ENCODE measurements around the gene GLCE. TPM values are rescaled to one million over a fixed set of nuclear protein-coding genes. Genes with fewer than 3 reads are reported as not detected.

The GLCE gene
- total RNA-seq, 1 experiment from 2014 or later = 22.8 TPM

DNA sequence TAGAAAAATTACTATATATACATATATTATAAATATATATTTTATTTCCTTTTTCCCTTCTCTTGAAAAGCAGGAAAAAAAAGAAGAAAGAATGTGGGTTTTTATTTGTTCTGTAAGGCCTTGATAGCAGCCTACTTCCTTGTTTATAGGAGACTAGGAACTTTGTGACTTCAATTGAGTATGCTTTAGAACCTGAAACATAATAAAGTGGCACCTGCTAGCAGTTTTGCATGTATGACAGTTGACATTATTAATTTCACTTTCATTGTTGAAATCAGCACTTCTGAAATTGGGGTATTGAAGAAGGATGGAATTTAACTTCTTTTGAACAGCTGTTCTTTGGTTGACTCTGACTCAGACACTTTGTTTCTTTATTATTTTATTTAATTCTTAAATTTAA, 56.9 kb downstream of the GLCE start:
- ChIA-PET CTCF (no interaction called here), POLR2A (interaction anchor here (0.7 kb wide), 1 partner anchor 278 kb away, joined by 9 read pairs; no protein-coding TSS in a partner anchor)
- Histone ChIP-seq H3K27me3 (ENCODE audit: control insufficient read depth, insufficient read depth, low read length) (no peaks in the 10 kb centered on the region), H3K4me3 (ENCODE audit: low read depth in 2 of 2, low read length in 2 of 2) (no peak overlapping the region), H3K9me3 (ENCODE audit: control insufficient read depth, insufficient read depth, low read depth, low read length) (no peaks in the 10 kb centered on the region), H3K4me1 (ENCODE audit: control insufficient read depth, insufficient read depth, low read length) (no peaks in the 10 kb centered on the region), H3K36me3 (ENCODE audit: control insufficient read depth, insufficient read depth, low read length) (no peaks in the 10 kb centered on the region), H3K27ac (ENCODE audit: low read length) (no peak overlapping the region)
- in situ Hi-C loops (cut with HindIII; ENCODE audit: low pct_unique_long_range_greater_than_20kb, low sequenced_read_pairs) = no loop called here
- no peak for ATAC-seq
- intact Hi-C loops (cut with micrococcal nuclease; ENCODE audit: unreplicated experiment) = no loop called here
- no TSS peak for BruUV-seq (replicated peaks)
- no peak for DNase-seq (ENCODE audit: low read depth, low spot score)
- TF ChIP-seq, protein P1, sequence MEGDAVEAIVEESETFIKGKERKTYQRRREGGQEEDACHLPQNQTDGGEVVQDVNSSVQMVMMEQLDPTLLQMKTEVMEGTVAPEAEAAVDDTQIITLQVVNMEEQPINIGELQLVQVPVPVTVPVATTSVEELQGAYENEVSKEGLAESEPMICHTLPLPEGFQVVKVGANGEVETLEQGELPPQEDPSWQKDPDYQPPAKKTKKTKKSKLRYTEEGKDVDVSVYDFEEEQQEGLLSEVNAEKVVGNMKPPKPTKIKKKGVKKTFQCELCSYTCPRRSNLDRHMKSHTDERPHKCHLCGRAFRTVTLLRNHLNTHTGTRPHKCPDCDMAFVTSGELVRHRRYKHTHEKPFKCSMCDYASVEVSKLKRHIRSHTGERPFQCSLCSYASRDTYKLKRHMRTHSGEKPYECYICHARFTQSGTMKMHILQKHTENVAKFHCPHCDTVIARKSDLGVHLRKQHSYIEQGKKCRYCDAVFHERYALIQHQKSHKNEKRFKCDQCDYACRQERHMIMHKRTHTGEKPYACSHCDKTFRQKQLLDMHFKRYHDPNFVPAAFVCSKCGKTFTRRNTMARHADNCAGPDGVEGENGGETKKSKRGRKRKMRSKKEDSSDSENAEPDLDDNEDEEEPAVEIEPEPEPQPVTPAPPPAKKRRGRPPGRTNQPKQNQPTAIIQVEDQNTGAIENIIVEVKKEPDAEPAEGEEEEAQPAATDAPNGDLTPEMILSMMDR (IDR thresholded peaks at IDR 0.05) = no peak
- TF ChIP-seq TCF7L2 (IDR thresholded peaks at IDR 0.05; ENCODE audit: low read depth, low read length) (no peak), SIN3A (IDR thresholded peaks at IDR 0.05; ENCODE audit: borderline replicate concordance, insufficient read depth, low read depth, low read length) (no peak), POLR2AphosphoS5 (IDR thresholded peaks at IDR 0.05; ENCODE audit: low read depth, low read length) (no peak)
- TF ChIP-seq, protein P2, sequence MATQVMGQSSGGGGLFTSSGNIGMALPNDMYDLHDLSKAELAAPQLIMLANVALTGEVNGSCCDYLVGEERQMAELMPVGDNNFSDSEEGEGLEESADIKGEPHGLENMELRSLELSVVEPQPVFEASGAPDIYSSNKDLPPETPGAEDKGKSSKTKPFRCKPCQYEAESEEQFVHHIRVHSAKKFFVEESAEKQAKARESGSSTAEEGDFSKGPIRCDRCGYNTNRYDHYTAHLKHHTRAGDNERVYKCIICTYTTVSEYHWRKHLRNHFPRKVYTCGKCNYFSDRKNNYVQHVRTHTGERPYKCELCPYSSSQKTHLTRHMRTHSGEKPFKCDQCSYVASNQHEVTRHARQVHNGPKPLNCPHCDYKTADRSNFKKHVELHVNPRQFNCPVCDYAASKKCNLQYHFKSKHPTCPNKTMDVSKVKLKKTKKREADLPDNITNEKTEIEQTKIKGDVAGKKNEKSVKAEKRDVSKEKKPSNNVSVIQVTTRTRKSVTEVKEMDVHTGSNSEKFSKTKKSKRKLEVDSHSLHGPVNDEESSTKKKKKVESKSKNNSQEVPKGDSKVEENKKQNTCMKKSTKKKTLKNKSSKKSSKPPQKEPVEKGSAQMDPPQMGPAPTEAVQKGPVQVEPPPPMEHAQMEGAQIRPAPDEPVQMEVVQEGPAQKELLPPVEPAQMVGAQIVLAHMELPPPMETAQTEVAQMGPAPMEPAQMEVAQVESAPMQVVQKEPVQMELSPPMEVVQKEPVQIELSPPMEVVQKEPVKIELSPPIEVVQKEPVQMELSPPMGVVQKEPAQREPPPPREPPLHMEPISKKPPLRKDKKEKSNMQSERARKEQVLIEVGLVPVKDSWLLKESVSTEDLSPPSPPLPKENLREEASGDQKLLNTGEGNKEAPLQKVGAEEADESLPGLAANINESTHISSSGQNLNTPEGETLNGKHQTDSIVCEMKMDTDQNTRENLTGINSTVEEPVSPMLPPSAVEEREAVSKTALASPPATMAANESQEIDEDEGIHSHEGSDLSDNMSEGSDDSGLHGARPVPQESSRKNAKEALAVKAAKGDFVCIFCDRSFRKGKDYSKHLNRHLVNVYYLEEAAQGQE (IDR thresholded peaks at IDR 0.05; ENCODE audit: insufficient read depth in 1 of 2, low read depth in 2 of 2, low read length in 1 of 2) = no peak

DNA sequence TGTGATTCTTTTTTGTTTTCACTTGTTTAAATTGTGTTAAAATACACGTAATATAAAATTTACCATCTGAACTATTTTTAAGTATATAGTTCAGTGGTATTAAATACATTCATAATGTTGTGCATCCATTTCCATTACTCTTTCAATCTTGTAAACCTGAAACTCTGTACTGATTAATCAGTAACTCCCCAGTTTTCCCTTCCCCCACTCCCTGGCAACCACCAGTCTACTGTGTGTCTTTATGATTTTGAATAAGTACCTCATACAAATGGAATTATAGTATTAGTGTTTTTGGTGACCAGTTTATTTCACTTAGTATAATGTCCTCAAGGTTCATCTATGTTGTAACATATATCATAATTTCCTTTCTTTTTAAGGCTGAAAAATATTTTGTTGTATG, 59.3 kb downstream of the GLCE start:
- in situ Hi-C loops (cut with HindIII; ENCODE audit: low pct_unique_long_range_greater_than_20kb, low sequenced_read_pairs) = no loop called here
- ChIA-PET POLR2A (no interaction called here), CTCF (no interaction called here)
- Histone ChIP-seq H3K4me3 (ENCODE audit: low read depth in 2 of 2, low read length in 2 of 2) (no peak overlapping the region), H3K9me3 (ENCODE audit: control insufficient read depth, insufficient read depth, low read depth, low read length) (no peaks in the 10 kb centered on the region), H3K4me1 (ENCODE audit: control insufficient read depth, insufficient read depth, low read length) (no peaks in the 10 kb centered on the region), H3K27me3 (ENCODE audit: control insufficient read depth, insufficient read depth, low read length) (no peaks in the 10 kb centered on the region), H3K27ac (ENCODE audit: low read length) (no peak overlapping the region), H3K36me3 (ENCODE audit: control insufficient read depth, insufficient read depth, low read length) (no peaks in the 10 kb centered on the region)
- intact Hi-C loops (cut with micrococcal nuclease; ENCODE audit: unreplicated experiment) = no loop called here
- no TSS peak for BruUV-seq (replicated peaks)
- ATAC-seq (no peak), DNase-seq (ENCODE audit: low read depth, low spot score) (no peak)
- no peak for TF ChIP-seq TCF7L2 (IDR thresholded peaks at IDR 0.05; ENCODE audit: low read depth, low read length)
- TF ChIP-seq, protein P2 (IDR thresholded peaks at IDR 0.05; ENCODE audit: insufficient read depth in 1 of 2, low read depth in 2 of 2, low read length in 1 of 2) = no peak
- no peak for TF ChIP-seq POLR2AphosphoS5 (IDR thresholded peaks at IDR 0.05; ENCODE audit: low read depth, low read length)
- TF ChIP-seq, protein P1 (IDR thresholded peaks at IDR 0.05) = no peak
- TF ChIP-seq SIN3A (IDR thresholded peaks at IDR 0.05; ENCODE audit: borderline replicate concordance, insufficient read depth, low read depth, low read length) = no peak
